GM18505 (cell line): ENCODE measurements around the gene CPSF4.
"Not testable (repeated sequence)": the region's sequence is repeated elsewhere in the genome, so short reads cannot be mapped to it uniquely, and the experiment has no call there.

Source experiments
- ATAC-seq: cut with Tn5 transposase; IDR thresholded peaks from one replicate; pipeline ENCODE4 v1.9.1; 2021; ENCODE audit not compliant: unreplicated experiment
- POLR2A ChIP-seq: IDR thresholded peaks from 4 replicates; pipeline ENCODE4 v1.6.1; 2011; ENCODE audit warnings: borderline replicate concordance; ENCODE audit not compliant: insufficient read depth, insufficient read length; ENCODE audit errors: extremely low read depth

Gene CPSF4

DNA sequence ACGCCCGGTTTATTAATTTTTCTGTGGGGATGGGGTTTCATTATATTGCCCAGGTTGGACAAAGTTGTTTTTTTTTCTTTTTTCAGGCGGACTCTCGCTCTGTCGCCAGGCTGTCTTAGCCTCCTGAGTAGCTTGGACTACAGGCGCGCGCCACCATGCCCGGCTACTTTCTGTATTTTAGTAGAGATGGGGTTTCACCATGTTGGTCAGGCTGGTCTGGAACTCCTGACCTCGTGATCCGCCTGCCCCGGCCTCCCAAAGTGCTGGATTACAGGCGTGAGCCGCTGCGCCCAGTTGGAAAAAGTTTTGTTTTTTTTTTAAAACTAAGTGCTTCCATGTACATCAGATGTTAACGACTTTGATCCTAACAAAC is 61.9 kb downstream of the CPSF4 start:
- no peak for ATAC-seq
- no peak for TF ChIP-seq POLR2A

- ATAC-seq = not testable (repeated sequence)
These were observed 62.5 kb downstream of the CPSF4 start for GRCh38 chr7:99501236-99501635.

DNA sequence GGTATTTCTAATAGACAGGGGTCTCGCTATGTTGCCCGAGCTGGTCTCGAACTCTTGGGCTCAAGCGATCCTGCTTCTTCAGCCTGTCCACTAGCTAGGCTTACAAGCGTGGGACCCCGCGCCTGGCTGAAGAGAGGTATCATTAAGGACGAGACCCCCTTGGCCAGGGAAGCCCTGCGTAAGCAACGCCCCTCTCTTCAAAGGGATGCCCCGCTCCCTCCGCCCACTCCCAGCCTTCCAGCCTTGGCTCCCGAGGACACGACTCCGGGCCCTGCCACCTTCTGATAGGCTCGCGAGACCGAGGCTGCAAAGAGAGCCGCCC is 65.5 kb downstream of the CPSF4 start:
- no peak for ATAC-seq
- no peak for TF ChIP-seq POLR2A

DNA sequence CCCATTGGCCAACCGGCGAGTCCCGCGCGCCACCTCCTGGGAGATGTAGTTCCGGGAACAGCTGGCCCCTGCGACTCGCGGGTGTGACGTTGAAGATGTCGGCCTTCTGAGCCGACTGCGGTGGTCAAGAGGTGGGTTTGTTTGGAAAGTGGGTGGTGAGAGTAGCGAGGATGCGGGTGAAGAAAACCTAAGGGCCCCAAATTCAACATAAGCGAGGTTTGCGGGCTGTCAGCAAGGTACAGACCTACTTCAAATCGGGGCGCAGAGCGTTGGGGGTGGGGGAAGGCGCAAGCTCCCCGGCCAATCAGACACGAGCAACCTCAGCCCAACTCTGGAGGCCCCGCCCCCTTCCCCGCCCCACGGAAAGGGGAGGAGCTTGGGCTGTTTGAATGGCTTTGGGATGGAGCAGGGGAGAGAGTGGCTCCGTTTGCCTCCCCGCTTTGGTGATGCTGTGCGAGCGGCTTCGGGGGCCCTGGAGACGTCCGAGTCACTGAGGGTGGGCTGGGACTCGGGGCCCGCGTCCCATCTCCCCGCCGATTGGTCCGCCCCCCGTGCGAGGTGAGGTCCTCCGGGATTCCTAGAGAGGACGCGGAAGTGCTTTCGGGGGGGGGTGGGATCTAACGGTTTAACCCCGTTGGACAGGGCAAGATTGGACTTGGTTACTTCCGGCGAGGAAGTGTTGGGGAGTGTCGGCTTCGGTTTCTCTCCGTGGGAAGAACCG is 66.0 kb downstream of the CPSF4 start, which contains the start of gene ZKSCAN5:
Gene ZKSCAN5, plus strand, starts transcription at position 60 of the 721 bp plus-strand sequence. CDS start 1,383 bp downstream, outside the sequence.
- ATAC-seq = peak; percentile 81
- TF ChIP-seq POLR2A = peak; percentile 93

DNA sequence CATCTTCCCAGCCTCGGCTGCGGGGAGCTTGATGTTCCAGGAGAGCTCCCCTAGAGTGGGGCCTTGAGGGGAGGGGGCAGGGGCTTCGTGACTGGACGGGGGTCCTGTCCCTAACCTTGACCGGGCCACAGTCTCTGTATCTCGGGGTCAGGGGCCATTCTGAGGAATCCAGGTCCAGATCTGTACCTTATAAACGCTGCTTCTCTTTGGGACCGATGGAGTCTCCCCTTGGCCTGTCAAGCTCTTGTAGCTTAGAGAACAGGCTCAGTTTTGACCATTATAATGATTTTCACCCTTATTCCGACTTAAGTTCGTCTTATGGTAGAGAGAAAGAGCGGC is 66.5 kb downstream of the CPSF4 start:
- ATAC-seq = no peak
- no peak for TF ChIP-seq POLR2A
